ENCODE data around the gene UBN2.
"Not testable (repeated sequence)": the region's sequence is repeated elsewhere in the genome, so short reads cannot be mapped to it uniquely, and the experiment has no call there.

Gene UBN2

DNA sequence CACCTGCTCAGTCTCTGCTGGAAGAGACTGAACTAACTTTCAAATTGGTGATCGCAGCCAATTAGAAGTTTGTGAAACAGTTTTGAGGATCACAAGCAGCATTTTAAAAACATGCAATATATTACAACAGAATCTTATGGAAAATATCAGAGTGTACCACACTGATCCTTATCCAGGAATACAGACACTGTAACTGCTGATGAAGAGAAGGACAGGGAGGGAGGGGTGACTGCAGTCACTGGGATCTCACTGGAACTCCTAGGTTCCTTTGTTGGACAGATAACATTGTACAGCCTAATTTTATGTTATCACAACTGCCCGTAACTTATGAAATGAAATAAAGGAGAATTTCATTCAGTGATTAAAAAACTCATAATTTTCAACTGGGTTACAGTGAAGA, 6.8 kb upstream of the UBN2 start:
- no peak overlapping the region for H3K4me3 ChIP-seq
- TF ChIP-seq, protein P1, sequence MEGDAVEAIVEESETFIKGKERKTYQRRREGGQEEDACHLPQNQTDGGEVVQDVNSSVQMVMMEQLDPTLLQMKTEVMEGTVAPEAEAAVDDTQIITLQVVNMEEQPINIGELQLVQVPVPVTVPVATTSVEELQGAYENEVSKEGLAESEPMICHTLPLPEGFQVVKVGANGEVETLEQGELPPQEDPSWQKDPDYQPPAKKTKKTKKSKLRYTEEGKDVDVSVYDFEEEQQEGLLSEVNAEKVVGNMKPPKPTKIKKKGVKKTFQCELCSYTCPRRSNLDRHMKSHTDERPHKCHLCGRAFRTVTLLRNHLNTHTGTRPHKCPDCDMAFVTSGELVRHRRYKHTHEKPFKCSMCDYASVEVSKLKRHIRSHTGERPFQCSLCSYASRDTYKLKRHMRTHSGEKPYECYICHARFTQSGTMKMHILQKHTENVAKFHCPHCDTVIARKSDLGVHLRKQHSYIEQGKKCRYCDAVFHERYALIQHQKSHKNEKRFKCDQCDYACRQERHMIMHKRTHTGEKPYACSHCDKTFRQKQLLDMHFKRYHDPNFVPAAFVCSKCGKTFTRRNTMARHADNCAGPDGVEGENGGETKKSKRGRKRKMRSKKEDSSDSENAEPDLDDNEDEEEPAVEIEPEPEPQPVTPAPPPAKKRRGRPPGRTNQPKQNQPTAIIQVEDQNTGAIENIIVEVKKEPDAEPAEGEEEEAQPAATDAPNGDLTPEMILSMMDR (IDR thresholded peaks at IDR 0.05) = no peak
- no peak overlapping the region for H3K27ac ChIP-seq
- DNase-seq (ENCODE audit: low spot score) = no peak

DNA sequence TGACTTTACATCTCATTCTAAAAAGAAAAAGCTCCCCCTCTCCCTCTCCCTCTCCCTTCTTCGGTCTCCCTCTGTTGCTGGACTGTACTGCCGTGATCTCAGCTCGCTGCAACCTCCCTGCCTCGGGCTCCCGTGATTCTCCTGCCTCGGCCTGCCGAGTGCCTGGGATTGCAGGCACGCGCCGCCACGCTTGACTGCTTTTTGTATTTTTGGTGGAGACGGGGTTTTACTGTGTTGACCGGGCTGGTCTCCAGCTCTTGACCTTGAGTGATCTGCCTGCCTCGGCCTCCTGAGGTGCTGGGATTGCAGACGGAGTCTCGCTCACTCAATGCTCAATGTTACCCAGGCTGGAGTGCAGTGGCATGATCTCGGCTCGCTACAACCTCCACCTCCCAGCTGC, 6.2 kb upstream of the UBN2 start:
- H3K4me3 ChIP-seq; DNase-seq (ENCODE audit: low spot score); H3K27ac ChIP-seq: not testable (repeated sequence)

DNA sequence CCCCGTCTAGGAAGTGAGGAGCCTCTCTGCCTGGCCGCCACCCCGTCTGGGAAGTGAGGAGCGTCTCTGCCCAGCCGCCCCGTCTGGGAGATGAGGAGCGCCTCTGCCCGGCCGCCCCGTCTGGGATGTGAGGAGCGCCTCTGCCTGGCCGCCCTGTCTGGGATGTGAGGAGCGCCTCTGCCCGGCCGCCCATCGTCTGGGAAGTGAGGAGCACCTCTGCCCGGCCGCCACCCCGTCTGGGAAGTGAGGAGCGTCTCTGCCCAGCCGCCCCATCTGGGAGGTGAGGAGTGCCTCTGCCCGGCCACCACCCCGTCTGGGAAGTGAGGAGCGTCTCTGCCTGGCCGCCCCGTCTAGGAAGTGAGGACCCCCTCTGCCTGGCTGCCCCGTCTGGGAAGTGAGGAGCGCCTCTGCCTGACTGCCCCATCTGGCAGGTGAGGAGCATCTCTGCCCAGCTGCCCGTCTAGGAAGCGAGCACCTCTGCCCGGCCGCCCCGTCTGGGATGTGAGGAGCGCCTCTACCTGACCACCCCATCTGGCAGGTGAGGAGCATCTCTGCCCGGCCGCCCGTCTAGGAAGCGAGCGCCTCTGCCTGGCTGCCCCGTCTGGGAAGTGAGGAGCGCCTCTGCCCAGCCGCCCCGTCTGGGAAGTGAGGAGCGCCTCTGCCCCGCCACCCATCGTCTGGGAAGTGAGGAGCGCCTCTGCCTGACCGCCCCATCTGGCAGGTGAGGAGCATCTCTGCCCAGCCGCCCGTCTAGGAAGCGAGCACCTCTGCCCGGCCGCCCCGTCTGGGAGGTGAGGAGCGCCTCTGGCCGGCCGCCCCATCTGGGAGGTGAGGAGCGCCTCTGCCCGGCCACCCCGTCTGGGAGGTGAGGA, 5.5 kb upstream of the UBN2 start:
- DNase-seq (ENCODE audit: low spot score); H3K4me3 ChIP-seq; H3K27ac ChIP-seq: not testable (repeated sequence)

DNA sequence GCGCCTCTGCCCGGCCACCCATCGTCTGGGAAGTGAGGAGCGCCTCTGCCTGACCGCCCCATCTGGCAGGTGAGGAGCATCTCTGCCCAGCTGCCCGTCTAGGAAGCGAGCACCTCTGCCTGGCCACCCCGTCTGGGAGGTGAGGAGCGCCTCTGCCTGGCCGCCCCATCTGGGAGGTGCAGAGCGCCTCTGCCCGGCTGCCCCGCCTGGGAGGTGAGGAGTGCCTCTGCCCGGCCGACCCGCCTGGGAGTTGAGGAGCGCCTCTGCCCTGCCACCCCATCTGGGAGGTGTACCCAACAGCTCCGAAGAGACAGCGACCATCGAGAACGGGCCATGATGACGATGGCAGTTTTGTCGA, 4.9 kb upstream of the UBN2 start:
- H3K27ac ChIP-seq; H3K4me3 ChIP-seq; DNase-seq (ENCODE audit: low spot score): not testable (repeated sequence)

DNA sequence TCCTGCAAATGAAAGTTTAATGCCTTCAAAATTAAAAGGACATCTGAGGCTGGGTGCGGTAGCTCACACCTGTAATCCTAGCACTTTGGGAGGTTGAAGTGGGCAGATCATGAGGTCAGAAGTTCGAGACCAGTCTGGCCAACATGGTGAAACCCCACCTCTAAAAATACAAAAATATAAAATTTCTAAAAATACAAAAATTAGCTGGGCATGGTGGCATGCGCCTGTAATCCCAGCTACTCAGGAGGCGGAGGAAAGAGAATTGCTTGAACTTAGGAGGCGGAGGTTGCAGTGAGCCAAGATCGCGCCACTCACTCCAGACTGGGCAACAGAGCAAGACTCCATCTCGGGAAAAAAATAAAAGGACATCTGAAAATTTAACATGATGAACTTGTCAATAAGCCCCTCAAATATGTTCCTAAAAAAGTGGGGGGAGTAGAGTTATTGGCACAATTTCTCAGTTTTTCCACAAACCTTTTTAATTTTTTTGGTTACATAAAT, 4.0 kb upstream of the UBN2 start:
- H3K4me3 ChIP-seq; DNase-seq (ENCODE audit: low spot score); H3K27ac ChIP-seq: not testable (repeated sequence)

DNA sequence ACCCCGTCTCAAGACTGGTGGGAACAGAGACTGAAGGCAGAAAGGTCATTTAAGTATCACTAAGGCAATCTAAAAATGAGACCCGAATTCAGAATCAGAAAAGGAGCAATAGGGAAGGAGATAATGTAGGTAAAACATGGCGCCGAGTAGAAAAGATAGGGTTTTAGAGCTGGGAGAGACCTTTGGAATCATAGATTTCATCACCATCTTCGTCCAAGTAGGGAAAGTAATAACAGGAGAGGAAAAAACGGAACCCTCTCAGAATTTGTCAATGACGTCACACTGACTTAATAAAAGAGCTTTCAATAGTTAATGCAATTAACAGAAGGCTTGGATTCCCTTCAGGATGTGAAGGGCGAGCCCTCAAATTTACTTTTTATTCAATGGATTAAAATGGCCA, 1.0 kb upstream of the UBN2 start:
- no peak for DNase-seq (ENCODE audit: low spot score)
- peak overlapping the region in 1 of 2 donors; percentile 81 for H3K27ac ChIP-seq
- peak overlapping the region; percentile 91 for H3K4me3 ChIP-seq
- TF ChIP-seq, protein P1 (IDR thresholded peaks at IDR 0.05) = no peak

DNA sequence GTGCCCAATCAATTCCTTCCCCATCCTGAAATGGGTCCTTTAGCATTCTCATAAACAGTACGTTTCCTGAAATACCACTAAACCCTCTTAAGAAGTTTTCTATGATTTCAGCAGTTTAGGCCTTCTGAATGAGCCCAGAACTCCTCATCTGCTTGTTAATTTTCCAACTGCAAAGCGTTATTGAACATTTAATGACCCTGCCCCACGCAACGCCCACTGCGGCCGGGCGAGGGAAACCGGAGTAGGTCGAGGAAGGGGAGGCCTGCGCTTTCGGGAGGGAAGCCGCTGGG, 608 bp upstream of the UBN2 start:
- TF ChIP-seq, protein P1 (IDR thresholded peaks at IDR 0.05) = no peak
- no peak for DNase-seq (ENCODE audit: low spot score)
- Histone ChIP-seq H3K27ac (peak overlapping the region; percentile 81 to 98), H3K4me3 (peak overlapping the region; percentile 91)

DNA sequence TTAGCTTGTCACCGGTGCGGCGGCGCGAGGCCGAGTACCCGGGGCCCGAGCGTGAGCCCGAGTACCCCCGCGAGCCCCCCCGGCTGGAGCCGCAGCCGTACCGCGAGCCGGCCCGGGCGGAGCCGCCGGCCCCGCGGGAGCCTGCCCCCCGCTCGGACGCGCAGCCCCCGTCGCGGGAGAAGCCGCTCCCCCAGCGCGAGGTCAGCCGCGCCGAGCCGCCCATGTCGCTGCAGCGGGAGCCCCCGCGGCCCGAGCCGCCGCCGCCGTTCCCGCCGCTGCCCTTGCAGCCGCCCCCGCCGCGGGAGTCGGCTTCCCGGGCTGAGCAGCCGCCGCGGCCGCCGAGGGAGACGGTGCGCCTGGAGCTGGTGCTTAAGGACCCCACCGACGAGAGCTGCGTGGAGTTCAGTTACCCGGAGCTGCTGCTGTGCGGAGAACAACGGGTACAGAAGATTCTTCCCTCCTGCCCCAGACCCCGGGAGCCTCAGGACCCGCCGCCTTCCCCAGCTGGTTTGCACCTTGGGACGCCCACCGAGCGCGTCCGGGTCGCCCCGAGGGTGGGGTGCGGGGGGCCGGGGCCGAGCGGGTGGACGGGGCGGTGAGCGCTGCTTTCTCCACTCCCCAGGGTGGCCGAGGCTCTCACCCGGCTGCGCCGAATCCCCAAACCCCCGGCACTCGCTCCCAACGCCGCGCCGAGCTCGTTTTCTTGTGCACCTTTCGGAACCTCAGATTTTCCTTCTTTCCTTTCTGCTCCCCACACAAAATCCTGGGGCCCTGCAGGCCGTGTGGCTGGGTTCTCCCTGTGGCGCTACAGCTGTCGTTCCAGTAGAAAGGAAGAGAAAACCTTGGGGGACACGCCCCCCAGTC, 708 bp downstream of the UBN2 start:
- peak; percentile 76 for DNase-seq (ENCODE audit: low spot score)
- H3K27ac ChIP-seq = peak overlapping the region; percentile 95 to 98
- H3K4me3 ChIP-seq = peak overlapping the region; percentile 91
- TF ChIP-seq, protein P1 (IDR thresholded peaks at IDR 0.05) = no peak

DNA sequence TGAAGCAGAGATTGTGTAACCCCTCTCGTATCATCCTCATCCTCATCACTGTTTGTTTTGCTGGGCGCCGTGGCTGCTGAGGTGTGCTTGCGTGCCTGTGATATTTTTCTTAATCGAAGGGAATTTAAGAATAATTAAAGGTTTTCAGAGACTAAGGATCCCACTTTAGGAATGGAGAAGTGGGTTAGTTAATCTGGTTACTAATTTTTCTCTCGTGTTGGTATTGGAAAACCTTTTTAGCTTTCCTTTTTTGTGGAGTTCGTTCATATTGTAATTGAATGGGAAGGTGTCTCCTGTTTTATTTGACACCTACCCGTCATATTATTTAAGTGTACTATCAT, 1.3 kb downstream of the UBN2 start:
- no peak for DNase-seq (ENCODE audit: low spot score)
- peak overlapping the region in 1 of 2 donors; percentile 98 for H3K27ac ChIP-seq
- TF ChIP-seq, protein P1 (IDR thresholded peaks at IDR 0.05) = no peak
- peak overlapping the region; percentile 91 for H3K4me3 ChIP-seq
